Stimulated activated naive CD8-positive, alpha-beta T cell treated with anti-CD3 and anti-CD28 coated beads, Interleukin-15, Interleukin-2, amounts not matched to agents 100 U/mL and 50 U/mL, for 24 hours (primary cell): Measurements from ENCODE around the gene CACNB2.
"Not testable (repeated sequence)": the region's sequence is repeated elsewhere in the genome, so short reads cannot be mapped to it uniquely, and the experiment has no call there.

Source experiments
- ATAC-seq: fragments of 150-1000 bp; cut with Tn5 transposase; one replicate; pipeline ENCODE4 v1.10.0; 2021
- DNase-seq: peaks from one replicate; pipeline ENCODE4 v3.0.0; 2021

CACNB2 gene

GRCh38 chr10:18145652-18146051 lies 5.4 kb downstream of the CACNB2 start:
- ATAC-seq: no peak
- DNase-seq: no peak

GRCh38 chr10:18149196-18149800 lies 9.1 kb downstream of the CACNB2 start:
- no peak for ATAC-seq

GRCh38 chr10:18151356-18151890 lies 11.2 kb downstream of the CACNB2 start:
- DNase-seq (no peak), ATAC-seq (no peak)

More at GRCh38 chr10:18149196-18149800, 9.1 kb downstream of the CACNB2 start:
- DNase-seq: no peak

- not testable (repeated sequence) for ATAC-seq, DNase-seq
Observed at GRCh38 chr10:18153381-18153780, 13.2 kb downstream of the CACNB2 start.

GRCh38 chr10:18155321-18155720 lies 15.1 kb downstream of the CACNB2 start:
- no peak for DNase-seq
- no peak for ATAC-seq

GRCh38 chr10:18156797-18157196 lies 16.6 kb downstream of the CACNB2 start:
- DNase-seq, ATAC-seq: not testable (repeated sequence)

GRCh38 chr10:18157881-18158280 lies 17.7 kb downstream of the CACNB2 start:
- ATAC-seq: no peak
- no peak for DNase-seq

GRCh38 chr10:18158773-18159265 lies 18.6 kb downstream of the CACNB2 start:
- no peak for DNase-seq
- ATAC-seq: no peak

GRCh38 chr10:18159557-18159956 lies 19.3 kb downstream of the CACNB2 start:
- ATAC-seq (no peak), DNase-seq (no peak)

GRCh38 chr10:18162021-18162627 lies 21.9 kb downstream of the CACNB2 start:
- no peak for DNase-seq
- no peak for ATAC-seq

- no peak for DNase-seq
- ATAC-seq: no peak
Observed at GRCh38 chr10:18164093-18164492, 23.9 kb downstream of the CACNB2 start.

- DNase-seq (no peak), ATAC-seq (no peak)
Observed at GRCh38 chr10:18164748-18165361, 24.6 kb downstream of the CACNB2 start.

- ATAC-seq (no peak), DNase-seq (no peak)
Observed at GRCh38 chr10:18178854-18179483, 38.7 kb downstream of the CACNB2 start.

GRCh38 chr10:18179891-18180290 lies 39.7 kb downstream of the CACNB2 start:
- DNase-seq (no peak), ATAC-seq (no peak)

- DNase-seq, ATAC-seq: not testable (repeated sequence)
Observed at GRCh38 chr10:18181382-18181781, 41.2 kb downstream of the CACNB2 start.

GRCh38 chr10:18185621-18186020 lies 45.4 kb downstream of the CACNB2 start:
- DNase-seq: no peak
- ATAC-seq: no peak

- DNase-seq: no peak
- ATAC-seq: no peak
Observed at GRCh38 chr10:18190840-18191239, 50.6 kb downstream of the CACNB2 start.

GRCh38 chr10:18194634-18195033 lies 54.4 kb downstream of the CACNB2 start:
- ATAC-seq: no peak
- no peak for DNase-seq

- no peak for DNase-seq
- ATAC-seq: no peak
Observed at GRCh38 chr10:18195060-18195799, 55.0 kb downstream of the CACNB2 start.

- DNase-seq (no peak), ATAC-seq (no peak)
Observed at GRCh38 chr10:18196806-18197550, 56.8 kb downstream of the CACNB2 start.

- DNase-seq (no peak), ATAC-seq (no peak)
Observed at GRCh38 chr10:18197706-18198105, 57.5 kb downstream of the CACNB2 start.
